ENCODE data around the gene SIX3.

The SIX3 gene

DNA sequence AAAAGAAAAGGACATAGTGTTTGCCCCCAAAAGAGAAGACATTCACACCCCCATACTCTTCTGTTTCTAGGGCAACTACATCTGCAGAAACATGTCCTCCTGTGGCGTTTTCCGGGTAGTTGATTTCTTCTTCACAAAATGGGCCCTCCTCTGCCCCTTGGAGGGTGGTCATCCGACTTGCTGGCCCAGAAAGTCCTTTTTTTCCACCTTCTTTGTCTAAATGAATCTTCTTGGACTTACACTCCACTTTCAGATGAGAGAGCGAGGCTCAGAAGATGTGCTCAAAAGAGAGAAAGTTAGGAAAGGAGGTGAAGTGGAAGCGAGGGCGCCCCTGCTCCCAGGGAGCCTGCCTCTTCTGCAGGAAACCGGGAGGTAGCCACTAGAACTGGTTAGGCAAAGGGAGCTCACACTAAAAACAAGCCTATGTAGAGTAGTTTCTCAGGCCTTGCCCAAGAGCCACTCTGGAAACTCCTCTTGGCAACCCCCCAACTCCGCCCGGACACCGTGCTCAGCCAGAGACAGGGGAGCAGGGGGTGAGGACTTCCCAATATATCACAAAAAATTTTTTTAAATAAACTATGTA, 10.2 kb upstream of the SIX3 start:
- DNase-seq: peak; percentile 26

DNA sequence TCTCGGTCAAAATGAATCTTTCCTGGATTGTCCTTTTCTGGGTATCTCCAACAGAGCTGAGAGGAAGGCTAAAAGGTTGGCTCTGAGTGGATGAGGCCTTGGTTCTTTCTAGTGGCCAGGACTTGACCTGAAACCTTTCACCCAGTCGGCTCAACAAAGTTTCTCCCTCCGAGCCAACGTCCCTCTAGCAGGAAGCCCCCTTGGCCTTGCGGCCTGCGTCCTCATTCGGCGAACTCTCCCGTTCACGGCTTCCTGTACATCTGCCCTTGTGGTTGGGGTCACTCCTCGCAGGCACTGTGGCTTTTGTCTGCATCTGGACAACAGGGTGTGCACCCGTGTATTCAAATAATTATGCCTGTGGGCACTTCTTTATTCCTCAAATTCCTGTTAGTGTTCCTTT, 9.4 kb upstream of the SIX3 start:
- DNase-seq: peak; percentile 57

DNA sequence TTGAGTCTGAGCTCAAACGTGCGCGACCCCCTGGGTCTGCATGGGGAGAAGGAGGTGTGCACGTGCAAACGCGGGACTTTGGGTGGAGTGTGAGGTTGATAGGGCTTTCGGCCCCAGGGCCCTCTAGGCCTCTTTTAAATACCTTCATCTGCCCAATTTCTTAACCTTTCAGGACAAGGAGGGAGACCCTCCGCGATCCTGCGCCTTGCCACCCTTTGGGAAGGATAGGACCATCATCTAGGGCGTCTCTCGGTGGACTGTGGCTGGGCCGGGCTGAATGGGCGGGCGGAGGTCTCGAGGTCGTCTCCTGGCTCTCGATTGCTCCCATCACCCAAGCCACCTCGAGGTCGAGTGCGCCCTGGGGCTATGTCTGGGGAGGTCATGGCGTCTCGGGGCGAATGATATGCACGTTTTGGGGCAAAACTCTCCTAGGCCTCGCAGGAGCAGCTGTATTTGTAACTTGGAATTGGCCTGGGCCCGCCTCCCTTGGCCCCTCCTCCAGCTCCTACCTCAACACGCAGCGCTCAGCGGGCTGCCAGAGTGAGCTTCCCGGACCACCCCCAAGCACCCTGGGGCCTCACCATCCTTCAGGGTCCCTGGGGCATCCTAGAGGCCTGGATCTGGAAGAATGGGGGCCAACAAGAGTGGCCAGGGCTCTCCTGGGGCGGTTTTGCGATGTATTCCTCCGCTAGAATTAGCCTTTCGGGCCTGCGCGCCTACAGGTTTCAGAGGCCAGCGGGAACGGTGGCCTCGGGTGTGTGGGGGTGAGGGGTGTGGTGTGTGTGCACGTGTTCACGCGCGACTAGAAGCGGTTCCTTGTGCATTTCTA, 8.7 kb upstream of the SIX3 start:
- DNase-seq: peak; percentile 26

- DNase-seq: no peak
Observed at GRCh38 chr2:44933434-44933951, 8.0 kb upstream of the SIX3 start.

DNA sequence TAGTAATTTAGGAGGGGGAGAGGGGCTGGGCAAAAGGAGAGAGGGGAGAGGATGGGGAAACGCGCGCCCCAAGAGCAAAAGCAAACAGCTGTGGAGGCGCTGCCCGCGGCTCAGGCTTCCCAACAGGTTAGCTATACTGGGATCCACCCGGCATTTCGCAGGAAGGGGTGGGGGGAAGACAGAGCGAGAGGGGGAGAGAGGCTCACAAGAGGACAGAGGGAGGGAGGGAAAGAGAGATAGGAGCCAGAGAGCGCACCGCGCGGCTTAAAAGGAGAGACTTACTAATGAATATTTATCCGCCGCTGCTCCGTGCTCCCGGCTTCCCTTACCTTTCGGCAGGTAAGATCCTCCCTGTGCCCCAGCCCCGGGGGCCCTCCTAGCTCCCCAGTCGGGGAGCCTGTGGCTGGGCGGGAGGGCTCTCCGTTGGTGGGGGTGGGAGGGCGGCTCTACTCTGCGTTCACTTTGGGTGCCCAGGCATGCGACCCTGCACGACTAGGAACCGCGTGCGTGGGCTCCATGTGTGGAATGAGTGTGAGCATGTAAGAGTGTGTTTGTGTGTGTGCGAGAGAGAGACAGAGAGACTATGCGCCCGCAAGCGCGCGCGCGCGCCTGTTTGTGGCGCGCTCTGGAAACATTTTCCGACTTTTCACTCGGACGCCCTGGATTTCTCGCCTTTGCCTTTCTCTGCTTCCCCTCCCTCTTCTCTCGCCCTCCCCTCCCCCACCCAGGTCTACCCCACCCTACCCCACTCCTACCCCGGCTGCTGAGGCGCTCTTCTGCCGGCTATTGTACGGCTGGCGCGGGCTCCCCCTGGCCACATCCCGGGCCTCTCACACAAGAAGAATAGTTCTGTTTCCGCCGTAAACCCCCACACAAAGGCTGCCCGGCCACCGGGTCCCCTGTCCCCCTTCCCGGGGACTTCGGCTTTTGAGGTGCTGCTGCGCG, 7.2 kb upstream of the SIX3 start:
- peak; percentile 38 for DNase-seq

GRCh38 chr2:44934983-44935728, 6.3 kb upstream of the SIX3 start:
- DNase-seq: peak; percentile 75

- no peak for DNase-seq
Observed at GRCh38 chr2:44935729-44936098, 5.8 kb upstream of the SIX3 start.

GRCh38 chr2:44936275-44936674, 5.2 kb upstream of the SIX3 start:
- no peak for DNase-seq

- DNase-seq: no peak
Observed at GRCh38 chr2:44936715-44937687, 4.5 kb upstream of the SIX3 start.

DNA sequence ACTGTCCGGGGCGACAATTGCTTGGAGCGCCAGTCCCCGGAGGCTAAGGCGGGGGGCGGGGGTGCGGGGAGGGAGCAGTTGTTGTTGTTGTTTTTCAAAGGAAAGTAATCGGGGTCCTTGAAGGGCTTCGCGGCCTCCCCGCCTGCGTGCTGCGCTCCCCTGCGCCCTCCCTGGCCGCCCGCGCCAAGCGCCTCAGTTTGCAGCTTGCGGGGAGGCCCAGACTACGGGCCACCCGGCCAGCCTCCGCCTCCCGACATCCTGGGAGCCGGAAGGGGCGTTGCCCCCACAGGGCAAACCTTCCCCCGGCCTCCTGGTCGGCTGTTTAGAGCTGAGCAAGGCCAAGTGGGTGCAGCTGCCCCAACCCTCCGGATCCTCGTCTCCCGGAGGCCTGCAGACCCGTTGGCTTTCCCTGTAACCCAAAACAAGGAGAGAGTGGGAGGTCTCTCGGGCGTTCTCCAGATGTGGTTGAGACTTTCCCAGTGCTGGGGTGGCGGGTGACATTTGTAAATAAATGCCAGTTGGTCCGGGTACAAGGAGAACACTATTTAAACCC, 3.7 kb upstream of the SIX3 start:
- peak; percentile 48 for DNase-seq

DNA sequence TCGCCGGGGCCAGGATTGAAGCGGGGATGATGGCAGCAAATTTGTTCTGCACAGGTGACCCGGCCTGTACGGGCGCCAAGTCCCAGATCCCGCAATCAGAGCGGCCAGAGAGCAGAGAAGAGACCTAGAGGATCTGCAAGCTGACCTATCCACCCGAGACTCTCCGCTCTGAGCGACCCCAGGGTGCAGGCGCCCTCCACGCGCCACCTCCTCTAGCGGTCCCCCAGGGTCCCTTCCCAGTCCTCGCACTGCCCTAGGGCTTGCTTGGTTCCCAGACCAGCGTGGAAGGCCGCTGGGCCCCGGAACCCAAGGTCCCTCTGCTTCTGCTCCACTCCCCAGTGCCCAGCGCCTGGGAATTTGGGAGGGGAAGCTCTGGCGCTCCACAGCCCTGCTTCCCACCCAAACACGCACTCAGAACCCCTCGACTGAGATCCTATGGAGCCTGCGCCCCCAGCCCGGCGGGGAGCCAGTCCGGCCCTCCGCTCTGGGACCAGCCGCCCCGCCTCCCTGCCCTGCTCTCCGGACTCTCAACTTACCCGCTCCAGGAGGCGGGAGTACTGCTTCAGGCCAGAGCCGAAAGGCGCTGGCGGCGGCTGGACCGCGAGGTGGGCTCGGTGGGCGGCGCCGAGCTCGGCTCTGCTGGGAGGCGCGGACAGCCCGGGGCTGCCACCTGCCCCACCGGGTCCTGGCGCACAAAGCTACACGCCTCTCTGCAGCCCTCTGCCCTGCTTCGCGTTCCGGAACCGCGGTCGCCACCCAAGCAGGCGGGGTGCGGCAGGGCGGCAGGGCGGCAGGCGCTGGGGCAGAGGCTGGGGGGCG, 3.0 kb upstream of the SIX3 start:
- DNase-seq: no peak

DNA sequence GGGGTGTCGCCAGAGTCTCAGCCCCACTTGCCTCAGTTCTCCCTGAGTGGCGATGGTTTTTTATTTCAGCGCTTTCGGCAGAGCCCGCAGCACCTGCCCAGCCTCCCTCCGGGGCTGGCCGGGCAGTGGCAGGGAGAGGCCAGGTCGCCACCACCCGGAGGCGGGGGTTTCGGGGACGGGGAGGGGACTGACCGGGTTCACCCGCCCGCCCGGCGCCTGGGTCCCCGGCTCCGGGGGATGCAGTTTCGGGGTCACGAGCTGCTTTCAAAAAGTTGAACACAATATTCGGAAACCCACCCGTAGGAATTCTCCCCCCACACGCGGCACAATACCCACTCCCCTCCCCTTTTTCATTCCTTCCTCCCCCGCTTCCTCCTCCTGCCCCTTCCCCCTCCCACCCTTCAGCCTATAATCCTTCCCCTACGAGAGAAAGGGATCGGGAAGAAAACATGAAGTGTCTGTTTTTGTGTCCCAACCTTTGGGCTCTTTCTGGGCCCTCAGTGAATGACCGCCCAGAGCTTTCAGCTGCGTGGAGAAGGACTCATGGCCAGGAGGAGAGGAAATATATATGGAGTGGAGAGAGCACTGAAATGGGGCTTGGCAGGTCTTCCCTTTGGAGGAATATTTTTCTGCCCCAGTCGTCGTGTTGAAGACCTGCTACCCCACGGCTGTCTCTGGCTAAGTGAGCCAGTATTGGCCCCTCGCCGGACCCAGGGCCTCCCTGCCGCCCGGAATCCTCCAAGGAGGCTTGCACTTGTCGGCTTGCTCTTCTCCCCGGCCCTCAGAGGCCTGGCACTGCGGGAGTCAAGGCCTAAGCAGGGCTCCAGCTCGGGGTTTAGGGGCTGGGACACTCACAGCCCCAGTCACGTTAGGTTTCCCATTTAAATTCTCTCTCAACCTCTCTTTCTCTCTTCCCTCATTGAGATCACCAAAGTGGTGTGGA, 2.1 kb upstream of the SIX3 start:
- DNase-seq: no peak

DNA sequence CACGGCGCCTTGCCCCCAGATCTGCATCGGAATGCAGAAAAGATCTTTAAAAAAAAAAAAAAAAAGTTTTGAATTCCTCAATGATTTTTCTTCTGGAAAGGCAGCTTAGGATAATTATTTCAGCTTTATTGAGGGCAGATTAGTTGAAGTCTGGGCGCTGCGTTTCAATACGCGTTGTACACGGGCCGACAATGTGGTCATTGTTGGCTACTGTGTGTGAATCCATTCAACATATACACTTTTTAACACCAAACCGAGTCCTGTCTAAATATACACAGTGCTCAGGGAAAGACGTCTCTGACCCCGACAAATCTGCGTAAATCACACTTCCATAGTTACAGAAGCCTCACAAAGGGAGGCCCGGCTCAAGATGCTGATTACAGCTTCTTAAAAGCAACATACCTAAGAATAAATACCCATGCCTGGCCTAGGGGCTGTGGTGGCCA, 1.4 kb upstream of the SIX3 start:
- DNase-seq: no peak

DNA sequence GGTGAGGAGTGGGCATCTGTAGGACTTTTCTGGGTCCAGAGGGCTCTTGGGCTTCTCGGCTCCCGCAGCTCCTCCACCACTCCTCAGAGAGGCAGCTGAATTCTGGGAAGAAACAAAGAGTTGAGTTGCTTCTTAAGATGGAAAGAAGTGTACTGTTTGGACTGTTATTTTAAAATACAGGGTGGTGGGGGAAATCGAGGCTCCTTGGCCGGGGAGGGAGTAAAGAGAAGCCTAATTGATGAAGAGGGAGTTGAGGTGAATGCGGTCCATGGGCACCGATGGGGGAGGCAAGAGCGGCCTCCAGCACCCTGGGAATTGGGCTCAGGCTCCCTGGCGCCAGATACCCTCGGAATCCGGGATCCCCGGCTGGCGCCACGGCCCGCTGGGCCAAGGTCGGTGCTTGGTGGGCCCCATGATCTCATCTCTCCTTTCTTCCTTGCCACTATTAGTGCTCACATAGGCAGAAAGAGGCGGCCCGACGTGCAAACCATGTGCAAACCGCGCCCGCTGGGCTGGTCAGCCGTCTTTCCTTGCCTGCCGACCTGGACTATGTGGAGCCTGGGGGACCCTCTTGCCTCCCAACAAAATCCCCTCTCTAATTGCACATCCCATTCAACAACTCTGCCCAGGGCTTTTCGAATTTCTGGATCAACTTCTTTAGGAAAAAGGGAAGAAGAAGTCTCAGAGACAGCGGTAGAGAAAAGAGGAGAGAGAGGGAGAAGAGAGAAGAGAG, 604 bp upstream of the SIX3 start:
- no peak for DNase-seq

DNA sequence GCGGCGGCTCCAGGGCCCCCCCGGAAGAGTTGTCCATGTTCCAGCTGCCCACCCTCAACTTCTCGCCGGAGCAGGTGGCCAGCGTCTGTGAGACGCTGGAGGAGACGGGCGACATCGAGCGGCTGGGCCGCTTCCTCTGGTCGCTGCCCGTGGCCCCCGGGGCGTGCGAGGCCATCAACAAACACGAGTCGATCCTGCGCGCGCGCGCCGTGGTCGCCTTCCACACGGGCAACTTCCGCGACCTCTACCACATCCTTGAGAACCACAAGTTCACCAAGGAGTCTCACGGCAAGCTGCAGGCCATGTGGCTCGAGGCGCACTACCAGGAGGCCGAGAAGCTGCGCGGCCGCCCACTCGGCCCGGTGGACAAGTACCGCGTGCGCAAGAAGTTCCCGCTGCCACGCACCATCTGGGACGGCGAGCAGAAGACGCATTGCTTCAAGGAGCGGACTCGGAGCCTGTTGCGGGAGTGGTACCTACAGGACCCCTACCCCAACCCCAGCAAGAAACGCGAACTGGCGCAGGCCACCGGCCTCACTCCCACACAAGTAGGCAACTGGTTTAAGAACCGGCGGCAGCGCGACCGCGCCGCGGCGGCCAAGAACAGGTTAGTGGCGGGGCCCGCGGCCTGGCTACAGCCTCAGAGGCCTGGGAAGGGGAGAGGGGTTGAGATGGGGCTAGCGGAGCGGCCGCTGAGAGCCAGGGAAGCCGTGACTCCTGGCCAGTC, 965 bp downstream of the SIX3 start:
- DNase-seq: peak; percentile 40

DNA sequence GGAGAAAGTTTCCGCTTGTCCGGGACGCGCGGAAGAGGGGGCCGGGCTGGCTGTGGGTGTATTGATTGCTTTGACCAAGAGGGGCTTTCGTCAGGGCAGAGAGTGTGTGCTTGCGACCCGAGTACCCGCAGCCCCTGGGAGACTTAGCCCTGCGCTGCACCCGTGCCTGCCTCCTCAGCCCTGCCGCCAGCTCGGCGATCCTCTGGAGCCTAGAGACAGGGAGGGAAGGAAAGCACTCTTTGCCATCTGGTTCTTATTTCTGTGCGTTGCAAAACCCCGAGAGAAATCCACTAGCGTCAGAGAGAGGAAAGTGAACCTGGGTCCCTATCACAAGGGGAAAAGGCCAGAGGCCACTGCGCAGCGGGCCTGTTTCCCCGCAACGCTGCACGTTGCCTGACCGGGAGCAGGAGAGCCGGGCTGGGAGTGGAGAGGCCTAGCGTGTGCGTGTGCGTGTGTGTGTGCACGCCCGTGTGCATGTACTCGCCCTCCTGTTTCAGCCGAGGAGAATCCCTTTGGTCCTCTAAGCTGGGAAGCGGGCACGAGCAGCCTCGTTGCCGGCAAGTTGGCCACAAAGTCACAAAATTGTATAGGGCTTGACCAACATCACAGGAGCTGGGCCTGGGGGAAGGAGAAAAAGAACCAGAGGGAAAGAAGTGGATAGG, 1.7 kb downstream of the SIX3 start:
- DNase-seq: peak; percentile 27

DNA sequence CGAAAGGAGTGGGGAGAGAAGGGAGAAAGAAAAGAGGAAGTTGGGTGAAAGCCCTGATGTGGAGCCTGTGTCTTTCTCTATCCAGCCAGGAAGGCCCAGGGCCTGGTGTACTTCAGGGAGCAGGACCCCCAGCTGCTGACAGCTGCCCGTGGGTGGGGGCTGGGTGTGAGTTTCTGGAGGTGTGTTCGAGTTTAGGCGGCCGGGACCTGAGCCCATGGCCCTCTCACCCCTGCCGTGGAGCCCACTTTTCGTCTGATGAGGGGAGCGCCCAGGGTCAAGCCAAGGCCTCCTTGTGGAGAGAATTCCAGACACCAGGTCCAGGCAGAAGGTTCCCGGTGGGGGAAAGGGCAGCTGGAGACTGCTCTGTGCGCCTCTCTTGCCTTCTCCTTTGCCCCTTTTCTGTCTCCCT, 2.2 kb downstream of the SIX3 start:
- DNase-seq: peak; percentile 44
